Panc1 (cell line): Measurements from ENCODE around the gene ALPK3. TPM values are rescaled to one million over a fixed set of nuclear protein-coding genes. Genes with fewer than 3 reads are reported as not detected.

Experiments
- ATAC-seq: fragments of 200-7000 bp; cut with Tn5 transposase; 2 replicates; pipeline ENCODE4 v1.9.1; 2020; ENCODE audit warnings: mild to moderate bottlenecking, moderate library complexity
- BruUV-seq: library from RNA; stranded (reverse); fragments of 400-500 nt; replicated peaks from 2 replicates; lab custom pipeline; 2021; lab: Mats Ljungman, UMichigan
- CTCF ChIA-PET: fragments of 300-600 bp; sonication (Branson Sonifier 250); formaldehyde crosslinking; loops from one replicate; lab custom pipeline; 2022; ENCODE audit warnings: antibody characterized with exemption; lab: Charles Lee
- POLR2A ChIA-PET: fragments of 300-600 bp; sonication (Branson Sonifier 250); formaldehyde crosslinking; loops from one replicate; lab custom pipeline; 2022; ENCODE audit warnings: antibody characterized with exemption; lab: Charles Lee
- DNase-seq: peaks from one replicate; pipeline ENCODE4 v3.0.0-alpha.2; 2010; ENCODE audit warnings: low read depth, low spot score
- H3K27ac ChIP-seq: 2 replicates; pipeline ENCODE4 v1.5.1; 2011; ENCODE audit warnings: mild to moderate bottlenecking, low read length, inconsistent platforms
- H3K27me3 ChIP-seq: fragments of 200-500 bp; sonication (Bioruptor generic); 2 replicates; pipeline ENCODE4 v1.6.0; 2014; ENCODE audit warnings: low read length, inconsistent platforms; ENCODE audit not compliant: control insufficient read depth, insufficient read depth
- H3K36me3 ChIP-seq: fragments of 200-500 bp; sonication (Bioruptor generic); 2 replicates; pipeline ENCODE4 v1.5.1; 2014; ENCODE audit warnings: inconsistent platforms, mild to moderate bottlenecking, low read length, moderate library complexity; ENCODE audit not compliant: control insufficient read depth, insufficient read depth
- H3K4me1 ChIP-seq: 2 replicates; pipeline ENCODE4 v1.5.1; 2011; ENCODE audit warnings: inconsistent platforms, mild to moderate bottlenecking, low read length, moderate library complexity; ENCODE audit not compliant: control insufficient read depth, insufficient read depth
- H3K4me3 ChIP-seq, 2 experiments: 2 replicates each; pipeline ENCODE4 v1.5.1; 2011 to 2012; ENCODE audit warnings: low read depth in 2 of 2, low read length in 2 of 2, mild to moderate bottlenecking in 2 of 2, inconsistent platforms in 1 of 2, moderate library complexity in 1 of 2
- H3K9me3 ChIP-seq: fragments of 200-500 bp; sonication (Bioruptor generic); 2 replicates; pipeline ENCODE4 v1.5.1; 2014; ENCODE audit warnings: low read depth, mild to moderate bottlenecking, inconsistent platforms, low read length, moderate library complexity; ENCODE audit not compliant: control insufficient read depth, insufficient read depth
- POLR2AphosphoS5 ChIP-seq: IDR thresholded peaks from 2 replicates; pipeline ENCODE4 v1.6.1; 2012; ENCODE audit warnings: mild to moderate bottlenecking, low read depth, low read length, moderate library complexity
- SIN3A ChIP-seq: IDR thresholded peaks from 2 replicates; pipeline ENCODE4 v1.6.1; 2012; ENCODE audit warnings: low read depth, mild to moderate bottlenecking, low read length, moderate library complexity, borderline replicate concordance; ENCODE audit not compliant: insufficient read depth
- TCF7L2 ChIP-seq: IDR thresholded peaks from 2 replicates; pipeline ENCODE4 v1.6.1; 2011; ENCODE audit warnings: mild to moderate bottlenecking, low read depth, low read length, inconsistent platforms
- in situ Hi-C: cut with HindIII; loops from 2 replicates; pipeline ENCODE4 v1.10.0; 2016; ENCODE audit warnings: low sequenced_read_pairs, low pct_unique_long_range_greater_than_20kb
- intact Hi-C: fragments of 100-400 bp; cut with micrococcal nuclease; formaldehyde crosslinking; loops from one replicate; pipeline ENCODE4 v1.10.0; 2022; ENCODE audit not compliant: unreplicated experiment
- total RNA-seq: library from RNA; stranded (reverse); gene quantifications from one replicate; pipeline ENCODE4 v1.2.1, GENCODE V29; 2021; ENCODE audit not compliant: unreplicated experiment
- TF ChIP-seq, protein P1 (sequence below), 2 experiments: IDR thresholded peaks; 2 replicates each; pipeline ENCODE4 v1.6.1; 2011 to 2012; ENCODE audit warnings: low read depth in 2 of 2, control low read depth in 1 of 2, low read length in 1 of 2, mild to moderate bottlenecking in 1 of 2, moderate library complexity in 1 of 2; ENCODE audit not compliant: insufficient read depth in 1 of 2
- TF ChIP-seq, protein P2 (sequence below): fragments of 450-650 bp; IDR thresholded peaks from 2 replicates; pipeline ENCODE4 v1.5.1; 2017; ENCODE audit warnings: mild to moderate bottlenecking

Gene ALPK3
- total RNA-seq, 1 experiment from 2014 or later: 1.0 TPM

DNA sequence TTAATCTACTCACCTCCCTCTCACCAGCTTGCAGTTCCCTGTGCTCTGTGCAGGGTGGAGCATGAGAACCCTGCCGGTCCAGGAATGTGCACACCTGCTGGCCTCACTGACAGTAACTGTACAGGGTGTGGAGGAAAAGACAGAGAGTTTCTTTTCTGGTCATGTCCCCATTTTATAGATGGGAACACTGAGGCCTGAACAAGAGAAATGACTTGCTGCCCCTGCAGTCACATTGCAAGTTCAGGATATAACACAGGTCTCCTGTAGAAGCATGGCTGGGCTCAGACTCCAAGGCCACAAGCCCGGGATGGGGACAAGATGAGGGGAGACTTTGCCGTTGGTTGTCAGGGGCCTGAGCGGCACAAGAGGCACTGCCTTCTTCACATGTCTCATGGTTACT lies 90.6 kb downstream of the ALPK3 start:
- Histone ChIP-seq H3K9me3 (no peaks in the 10 kb centered on the region), H3K4me3 (no peak overlapping the region), H3K27ac (no peak overlapping the region), H3K27me3 (no peaks in the 10 kb centered on the region), H3K4me1 (peaks cover 23% of the 10 kb centered on the region), H3K36me3 (no peaks in the 10 kb centered on the region)
- TF ChIP-seq, protein P1, sequence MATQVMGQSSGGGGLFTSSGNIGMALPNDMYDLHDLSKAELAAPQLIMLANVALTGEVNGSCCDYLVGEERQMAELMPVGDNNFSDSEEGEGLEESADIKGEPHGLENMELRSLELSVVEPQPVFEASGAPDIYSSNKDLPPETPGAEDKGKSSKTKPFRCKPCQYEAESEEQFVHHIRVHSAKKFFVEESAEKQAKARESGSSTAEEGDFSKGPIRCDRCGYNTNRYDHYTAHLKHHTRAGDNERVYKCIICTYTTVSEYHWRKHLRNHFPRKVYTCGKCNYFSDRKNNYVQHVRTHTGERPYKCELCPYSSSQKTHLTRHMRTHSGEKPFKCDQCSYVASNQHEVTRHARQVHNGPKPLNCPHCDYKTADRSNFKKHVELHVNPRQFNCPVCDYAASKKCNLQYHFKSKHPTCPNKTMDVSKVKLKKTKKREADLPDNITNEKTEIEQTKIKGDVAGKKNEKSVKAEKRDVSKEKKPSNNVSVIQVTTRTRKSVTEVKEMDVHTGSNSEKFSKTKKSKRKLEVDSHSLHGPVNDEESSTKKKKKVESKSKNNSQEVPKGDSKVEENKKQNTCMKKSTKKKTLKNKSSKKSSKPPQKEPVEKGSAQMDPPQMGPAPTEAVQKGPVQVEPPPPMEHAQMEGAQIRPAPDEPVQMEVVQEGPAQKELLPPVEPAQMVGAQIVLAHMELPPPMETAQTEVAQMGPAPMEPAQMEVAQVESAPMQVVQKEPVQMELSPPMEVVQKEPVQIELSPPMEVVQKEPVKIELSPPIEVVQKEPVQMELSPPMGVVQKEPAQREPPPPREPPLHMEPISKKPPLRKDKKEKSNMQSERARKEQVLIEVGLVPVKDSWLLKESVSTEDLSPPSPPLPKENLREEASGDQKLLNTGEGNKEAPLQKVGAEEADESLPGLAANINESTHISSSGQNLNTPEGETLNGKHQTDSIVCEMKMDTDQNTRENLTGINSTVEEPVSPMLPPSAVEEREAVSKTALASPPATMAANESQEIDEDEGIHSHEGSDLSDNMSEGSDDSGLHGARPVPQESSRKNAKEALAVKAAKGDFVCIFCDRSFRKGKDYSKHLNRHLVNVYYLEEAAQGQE (IDR thresholded peaks at IDR 0.05; ENCODE audit: insufficient read depth in 1 of 2, low read depth in 2 of 2, low read length in 1 of 2): no peak
- TF ChIP-seq POLR2AphosphoS5 (no peak), TCF7L2 (no peak), SIN3A (no peak)
- TF ChIP-seq, protein P2, sequence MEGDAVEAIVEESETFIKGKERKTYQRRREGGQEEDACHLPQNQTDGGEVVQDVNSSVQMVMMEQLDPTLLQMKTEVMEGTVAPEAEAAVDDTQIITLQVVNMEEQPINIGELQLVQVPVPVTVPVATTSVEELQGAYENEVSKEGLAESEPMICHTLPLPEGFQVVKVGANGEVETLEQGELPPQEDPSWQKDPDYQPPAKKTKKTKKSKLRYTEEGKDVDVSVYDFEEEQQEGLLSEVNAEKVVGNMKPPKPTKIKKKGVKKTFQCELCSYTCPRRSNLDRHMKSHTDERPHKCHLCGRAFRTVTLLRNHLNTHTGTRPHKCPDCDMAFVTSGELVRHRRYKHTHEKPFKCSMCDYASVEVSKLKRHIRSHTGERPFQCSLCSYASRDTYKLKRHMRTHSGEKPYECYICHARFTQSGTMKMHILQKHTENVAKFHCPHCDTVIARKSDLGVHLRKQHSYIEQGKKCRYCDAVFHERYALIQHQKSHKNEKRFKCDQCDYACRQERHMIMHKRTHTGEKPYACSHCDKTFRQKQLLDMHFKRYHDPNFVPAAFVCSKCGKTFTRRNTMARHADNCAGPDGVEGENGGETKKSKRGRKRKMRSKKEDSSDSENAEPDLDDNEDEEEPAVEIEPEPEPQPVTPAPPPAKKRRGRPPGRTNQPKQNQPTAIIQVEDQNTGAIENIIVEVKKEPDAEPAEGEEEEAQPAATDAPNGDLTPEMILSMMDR: no peak
- in situ Hi-C loops: no loop called here
- BruUV-seq: no TSS peak
- POLR2A ChIA-PET: no interaction called here
- intact Hi-C loops: no loop called here
- CTCF ChIA-PET: no interaction called here
- DNase-seq (no peak), ATAC-seq (no peak)

DNA sequence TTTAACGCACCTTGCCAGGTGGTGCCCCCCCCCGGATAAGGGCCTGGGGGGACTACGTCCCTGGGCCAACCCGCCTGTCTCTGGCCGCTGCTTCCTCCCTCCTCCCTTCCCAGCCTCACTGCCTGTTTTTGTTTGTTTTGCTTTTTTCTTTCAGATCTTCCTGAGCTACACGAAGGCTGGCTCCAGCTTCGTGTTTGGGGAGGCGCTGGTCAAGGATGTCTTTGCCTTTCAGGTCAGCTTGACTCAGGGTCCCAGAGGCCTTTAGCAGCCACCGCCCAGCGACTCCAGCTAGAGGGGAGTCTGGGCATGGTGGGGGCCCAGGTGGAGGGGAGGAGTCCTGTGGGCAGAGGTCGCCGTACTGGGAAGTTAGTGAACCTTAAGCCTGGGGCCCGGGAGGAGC lies 91.4 kb downstream of the ALPK3 start:
- CTCF ChIA-PET: no interaction called here
- Histone ChIP-seq H3K27ac (no peak overlapping the region), H3K36me3 (no peaks in the 10 kb centered on the region), H3K4me1 (peaks cover 23% of the 10 kb centered on the region), H3K27me3 (no peaks in the 10 kb centered on the region), H3K4me3 (no peak overlapping the region), H3K9me3 (no peaks in the 10 kb centered on the region)
- BruUV-seq: no TSS peak
- intact Hi-C loops (no loop called here), in situ Hi-C loops (no loop called here)
- TF ChIP-seq SIN3A: no peak
- TF ChIP-seq, protein P1 (IDR thresholded peaks at IDR 0.05; ENCODE audit: insufficient read depth in 1 of 2, low read depth in 2 of 2, low read length in 1 of 2): no peak
- TF ChIP-seq TCF7L2: no peak
- TF ChIP-seq, protein P2: no peak
- TF ChIP-seq POLR2AphosphoS5: no peak
- POLR2A ChIA-PET: no interaction called here
- no peak for ATAC-seq
- DNase-seq: no peak
